SKM-1 treated with dmso at 0.1 percent for 144 hours (cell line): ENCODE measurements around the gene CA5A.

Source experiments
- DNase-seq: peaks from one replicate; lab custom pipeline; 2025; ENCODE audit not compliant: unreplicated experiment; lab: John Stamatoyannopoulos, UW

CA5A gene

DNA sequence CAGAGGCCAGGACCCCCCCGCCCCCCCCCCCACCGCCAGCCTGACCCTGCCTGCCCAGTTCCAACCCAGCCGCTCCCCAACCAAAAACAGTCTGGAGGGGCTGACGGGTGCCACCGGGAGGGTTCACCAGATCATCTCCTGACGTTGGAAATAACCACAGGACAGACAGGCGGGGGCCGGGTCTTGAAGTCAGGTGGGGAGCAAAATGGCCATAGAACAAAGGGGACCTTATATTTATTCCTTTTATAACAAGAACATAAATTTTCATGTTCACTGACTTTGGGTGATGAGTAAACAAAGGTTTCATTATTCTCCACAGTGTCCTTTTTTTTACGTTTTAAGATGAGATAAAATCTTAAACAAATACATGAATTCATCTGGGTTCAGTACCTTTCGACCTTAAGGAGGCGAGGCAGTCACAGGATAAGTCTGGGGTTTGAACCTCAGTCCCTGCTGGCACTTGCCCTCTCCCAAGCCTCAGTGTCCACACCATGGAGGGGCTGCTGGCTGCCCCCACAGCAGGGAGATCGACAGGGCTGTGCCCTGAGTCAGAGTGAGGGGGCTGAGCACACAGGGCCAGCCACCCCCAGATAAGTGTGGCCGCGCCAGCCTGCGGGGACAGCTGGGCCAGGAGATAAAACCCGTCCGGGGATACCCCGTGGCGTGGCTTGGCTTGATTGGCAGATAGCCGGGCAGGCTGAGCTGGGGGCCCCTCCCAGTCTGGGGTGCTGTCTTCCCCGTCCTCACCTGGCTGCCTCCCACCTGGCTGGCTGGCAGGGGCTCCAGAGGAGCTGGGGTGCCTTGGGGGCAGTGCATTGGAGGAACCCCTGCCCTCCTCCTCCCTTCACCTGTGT lies 82.0 kb downstream of the CA5A start:
- DNase-seq, result peak; percentile 0

DNA sequence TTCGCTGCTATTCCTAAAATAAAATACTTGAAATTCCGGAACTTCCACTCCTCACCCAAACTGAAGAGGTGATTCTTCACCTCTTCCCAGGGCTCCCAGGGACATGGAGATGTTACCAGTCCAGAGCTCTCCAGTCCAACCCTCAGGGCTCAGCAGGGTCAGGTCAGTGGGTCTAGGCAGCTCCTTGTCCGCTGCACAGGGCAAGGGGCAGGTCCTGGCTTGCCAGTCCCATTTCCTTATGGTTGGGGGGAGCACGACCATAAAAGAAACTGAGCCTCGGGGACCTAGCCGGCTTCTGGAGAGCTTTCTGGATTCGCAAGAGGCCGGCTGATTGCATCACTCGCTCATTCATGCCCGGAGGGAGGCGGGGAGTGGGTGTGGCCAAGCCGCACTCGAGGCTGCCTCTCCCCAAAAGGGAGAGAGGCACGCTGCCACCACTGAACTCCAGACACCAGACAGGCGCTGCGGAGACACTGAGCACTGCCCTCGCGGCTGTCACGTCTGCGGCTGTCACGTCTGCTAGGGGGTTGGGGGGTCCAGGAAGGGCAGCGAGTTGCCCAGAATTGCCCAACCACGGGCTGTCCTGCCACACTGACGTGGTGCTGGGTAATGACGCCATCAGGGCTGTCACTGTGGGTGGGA lies 82.8 kb downstream of the CA5A start:
- peak; percentile 86 for DNase-seq

DNA sequence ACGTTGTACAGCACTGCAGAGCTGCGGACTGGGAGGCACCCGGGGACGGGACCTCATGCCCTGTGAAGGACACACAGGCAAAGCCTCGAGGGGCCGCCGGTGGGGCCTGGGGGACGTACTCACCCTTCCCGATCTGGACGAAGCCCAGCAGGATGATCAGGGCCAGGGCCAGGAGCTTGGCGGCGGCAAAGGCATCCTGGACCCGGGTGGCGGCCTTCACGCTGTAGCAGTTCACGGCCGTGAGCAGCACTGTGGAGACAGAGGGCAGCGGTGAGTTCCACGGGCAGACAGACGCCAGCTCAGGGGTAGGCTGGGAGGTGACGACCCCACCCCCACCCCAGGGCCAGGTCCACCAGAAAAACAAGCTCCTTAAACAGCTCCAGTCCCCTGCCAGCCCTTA lies 84.7 kb downstream of the CA5A start:
- DNase-seq, result no peak

DNA sequence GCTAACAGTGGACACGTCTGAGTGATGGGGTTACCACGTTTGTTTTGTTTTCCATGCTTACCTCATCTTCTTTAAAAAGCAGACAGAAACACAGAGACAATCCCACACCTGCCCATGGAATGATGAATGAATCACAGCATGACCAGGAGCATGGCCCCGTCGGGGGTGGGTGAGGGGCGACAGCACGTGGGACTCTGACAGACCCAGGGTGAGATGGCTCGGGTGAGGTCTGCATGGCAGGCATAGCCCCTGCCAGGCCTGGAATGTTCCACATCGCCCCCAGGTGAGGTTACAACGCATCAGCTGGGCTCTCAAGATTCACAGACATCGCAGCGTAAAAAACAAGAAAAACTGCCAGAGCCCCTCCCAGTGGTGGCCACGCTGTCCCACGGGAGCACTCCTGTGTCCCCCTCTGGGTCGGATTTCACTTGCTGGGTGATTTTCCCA lies 85.2 kb downstream of the CA5A start:
- DNase-seq, result no peak

DNA sequence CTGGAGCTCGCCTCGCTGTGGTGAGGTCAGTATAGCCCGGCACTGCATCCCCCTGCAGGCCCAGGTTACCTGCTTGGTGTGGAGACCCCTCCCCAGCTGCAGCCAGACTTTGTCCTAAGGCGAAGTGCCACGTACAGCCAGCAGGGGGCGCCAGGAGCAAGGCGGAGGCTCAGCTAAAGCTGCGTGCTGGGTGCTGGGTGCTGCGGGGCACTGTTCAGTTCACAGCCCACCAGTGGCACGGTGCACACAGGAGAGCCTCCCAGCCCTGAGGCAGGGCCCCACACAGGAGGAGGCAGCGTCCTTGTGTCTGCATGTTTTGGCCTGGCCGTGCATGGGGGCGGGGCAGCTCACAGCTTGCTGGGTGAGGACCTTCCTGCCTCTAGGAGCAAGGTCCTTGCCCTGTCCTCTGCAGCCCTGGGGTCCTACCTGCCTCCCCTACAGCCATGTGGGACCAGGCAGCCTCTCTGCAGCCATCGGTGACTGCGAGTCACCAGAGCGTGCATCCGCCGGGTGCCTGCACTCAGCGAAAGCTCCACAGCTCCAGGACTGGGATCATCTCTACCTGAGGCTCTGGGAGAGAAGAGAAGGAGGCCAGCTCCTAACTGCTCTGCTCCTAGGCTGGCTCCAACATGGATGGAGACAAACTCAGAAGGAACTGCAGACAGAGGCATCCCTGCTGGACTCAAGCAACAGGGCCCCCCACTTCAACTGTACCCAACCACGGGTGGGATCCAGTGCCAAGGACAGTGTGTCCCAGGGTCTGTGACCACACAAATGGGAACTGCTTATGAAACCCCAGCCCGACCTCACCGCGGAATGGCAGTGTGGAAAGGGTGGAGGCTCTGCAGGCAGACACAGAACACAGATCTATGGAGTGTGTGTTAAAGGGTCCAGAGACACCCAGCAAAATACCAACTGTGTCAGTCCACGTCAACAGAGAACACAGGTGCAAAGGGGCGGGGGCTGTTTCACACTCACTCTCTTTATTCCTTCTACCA lies 86.0 kb downstream of the CA5A start:
- peak; percentile 19 for DNase-seq

DNA sequence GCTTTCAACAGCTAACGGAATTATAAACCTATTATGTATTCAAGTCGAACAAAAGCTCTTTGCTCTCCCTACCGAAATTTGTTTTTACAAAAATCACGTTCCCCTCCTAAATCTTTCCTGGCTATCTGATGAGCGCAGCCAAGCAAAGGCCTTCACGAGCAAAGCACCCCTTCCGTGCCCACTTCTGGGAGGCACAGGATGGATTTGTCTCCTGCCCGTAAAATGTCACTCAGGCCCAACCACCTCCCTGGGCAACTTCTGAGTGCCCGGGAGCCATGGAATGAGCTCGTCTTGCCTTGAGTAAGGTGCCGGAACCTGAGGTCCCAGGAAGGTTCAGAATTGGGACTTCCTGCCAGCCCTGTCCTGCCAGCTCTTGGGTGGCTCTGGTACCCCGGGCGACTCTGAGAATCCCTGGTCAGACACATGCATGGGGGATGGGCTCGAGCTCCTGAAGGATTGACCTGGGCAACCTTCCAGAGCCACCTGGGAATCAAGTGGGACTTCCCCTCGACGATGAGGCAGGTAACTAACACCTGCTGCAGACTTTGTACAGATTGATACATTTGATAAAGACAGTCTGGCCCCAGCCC lies 86.8 kb downstream of the CA5A start:
- DNase-seq, result no peak

DNA sequence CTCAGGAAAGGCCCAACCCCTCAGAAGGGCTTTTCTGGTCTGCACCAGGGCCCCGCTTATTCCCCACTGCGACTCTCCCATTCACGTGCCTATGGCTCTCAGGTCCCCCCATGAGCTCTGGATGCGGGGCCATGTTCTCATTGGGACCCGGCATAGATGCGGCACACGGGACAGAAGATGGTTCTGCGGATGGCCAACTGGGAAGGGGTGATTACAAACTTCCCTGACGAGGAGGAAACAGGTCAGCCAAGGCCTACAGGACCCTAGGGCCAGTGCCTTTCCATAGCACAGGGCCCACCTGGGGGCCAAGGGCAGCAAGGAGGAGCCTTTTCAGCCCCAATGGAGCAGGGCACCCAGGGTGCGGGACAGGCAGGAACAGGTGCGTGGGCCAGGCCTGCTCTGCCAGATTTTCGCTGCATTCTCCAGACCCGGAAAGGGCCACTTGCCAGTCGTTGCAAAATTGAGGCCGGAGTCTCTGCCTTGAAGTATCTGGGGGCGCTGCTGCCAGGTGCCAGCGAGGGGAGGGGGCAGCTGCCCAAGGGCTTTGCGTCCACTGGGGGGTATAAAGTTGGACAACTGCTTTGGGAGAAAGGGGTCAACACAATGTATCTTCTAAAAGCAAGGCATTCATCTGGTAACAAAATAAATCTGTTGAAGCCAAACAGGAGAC lies 87.5 kb downstream of the CA5A start:
- DNase-seq, result no peak

DNA sequence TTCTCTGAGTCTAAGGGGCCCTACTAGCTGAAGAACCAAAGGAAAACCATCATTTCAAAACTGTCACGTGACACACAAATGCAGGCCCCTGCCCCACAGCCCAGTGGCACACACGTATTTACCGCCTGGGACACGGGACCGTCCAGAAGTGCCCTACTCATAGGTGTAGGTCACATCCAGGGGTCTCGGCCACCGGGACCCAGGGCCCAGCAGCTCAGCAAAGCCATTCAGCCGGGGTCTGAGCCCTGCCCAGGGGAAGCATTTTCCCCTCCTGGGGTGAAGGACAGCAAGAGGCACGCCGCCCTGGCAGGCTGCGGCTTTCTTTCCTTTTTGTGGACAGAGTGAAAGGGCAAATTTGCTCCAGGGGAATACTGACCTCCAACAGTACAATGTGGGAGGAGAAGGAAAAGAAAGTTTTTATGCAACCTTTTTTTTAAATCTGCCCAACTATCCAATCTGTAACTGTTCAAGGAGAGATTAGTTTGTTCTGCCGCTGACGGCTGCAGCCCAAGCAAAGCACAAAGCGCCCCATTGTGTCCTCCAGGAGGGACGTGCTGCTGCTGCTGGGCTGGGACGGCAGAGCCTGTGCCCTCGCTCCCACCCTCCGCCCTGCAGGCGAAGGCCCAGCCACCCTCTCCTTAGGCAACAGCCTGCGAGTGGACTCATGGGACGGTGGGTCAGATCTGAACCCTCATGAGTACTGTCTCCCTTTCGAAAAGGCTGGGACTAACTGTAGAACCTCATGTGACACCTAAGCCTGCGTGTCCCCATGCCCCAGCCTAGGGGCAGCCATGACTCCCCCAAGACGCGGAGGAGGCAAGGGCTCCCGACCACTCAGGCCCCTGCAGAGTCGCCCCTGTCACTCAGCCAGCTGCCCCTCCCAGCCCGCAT lies 88.3 kb downstream of the CA5A start:
- no peak for DNase-seq

DNA sequence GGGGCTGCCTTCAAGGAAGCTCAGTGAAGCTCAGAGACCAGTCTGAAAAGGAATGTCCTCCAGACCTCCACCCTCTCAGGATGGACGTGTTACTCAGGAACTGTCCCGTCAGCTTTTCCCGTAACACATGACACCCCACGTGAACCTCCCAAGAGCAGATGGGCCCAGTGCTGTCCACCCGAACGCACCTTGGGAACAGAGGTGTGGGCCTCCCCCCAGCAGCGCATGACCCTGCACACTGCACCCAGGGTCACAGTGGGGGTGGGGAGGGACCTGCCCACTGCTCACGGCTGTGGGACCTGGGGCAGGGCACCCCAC lies 88.9 kb downstream of the CA5A start:
- no peak for DNase-seq

DNA sequence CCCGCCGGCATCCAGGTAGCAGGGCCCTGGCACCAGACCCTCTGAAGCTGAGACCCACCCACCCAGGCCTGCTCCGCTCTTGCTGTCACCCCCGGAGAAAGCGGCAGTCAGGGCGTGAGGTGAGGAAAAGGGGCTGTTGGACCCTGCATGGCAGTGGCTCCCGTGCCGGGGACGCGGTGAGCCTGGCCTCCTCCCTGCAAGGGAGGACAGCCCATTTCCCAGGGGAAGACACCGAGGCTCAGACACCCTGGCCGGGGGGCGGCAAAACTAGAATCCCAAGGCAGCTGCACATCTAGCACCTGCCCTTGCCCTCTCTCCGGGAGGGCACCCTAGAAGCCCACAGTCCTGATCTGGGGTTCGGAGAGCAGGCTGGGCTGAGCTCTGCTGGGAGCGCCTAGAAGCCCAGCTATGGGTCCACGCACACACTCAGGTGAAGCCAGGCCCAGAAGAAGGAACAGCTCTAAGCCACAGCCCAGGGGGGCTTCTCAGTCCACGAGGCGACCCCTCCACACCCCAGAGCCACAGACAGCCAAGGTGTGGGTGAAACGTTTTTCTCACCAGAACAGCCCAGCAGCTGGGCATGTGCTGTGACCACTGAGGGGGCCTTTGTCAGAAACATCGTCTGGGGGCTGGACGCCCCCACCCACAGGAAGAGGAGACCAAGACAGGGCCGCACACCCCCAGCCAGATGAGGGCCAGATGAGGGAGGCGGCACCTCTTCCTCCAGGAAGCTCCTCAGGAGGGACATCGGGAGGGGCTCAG lies 89.4 kb downstream of the CA5A start:
- DNase-seq, result no peak

DNA sequence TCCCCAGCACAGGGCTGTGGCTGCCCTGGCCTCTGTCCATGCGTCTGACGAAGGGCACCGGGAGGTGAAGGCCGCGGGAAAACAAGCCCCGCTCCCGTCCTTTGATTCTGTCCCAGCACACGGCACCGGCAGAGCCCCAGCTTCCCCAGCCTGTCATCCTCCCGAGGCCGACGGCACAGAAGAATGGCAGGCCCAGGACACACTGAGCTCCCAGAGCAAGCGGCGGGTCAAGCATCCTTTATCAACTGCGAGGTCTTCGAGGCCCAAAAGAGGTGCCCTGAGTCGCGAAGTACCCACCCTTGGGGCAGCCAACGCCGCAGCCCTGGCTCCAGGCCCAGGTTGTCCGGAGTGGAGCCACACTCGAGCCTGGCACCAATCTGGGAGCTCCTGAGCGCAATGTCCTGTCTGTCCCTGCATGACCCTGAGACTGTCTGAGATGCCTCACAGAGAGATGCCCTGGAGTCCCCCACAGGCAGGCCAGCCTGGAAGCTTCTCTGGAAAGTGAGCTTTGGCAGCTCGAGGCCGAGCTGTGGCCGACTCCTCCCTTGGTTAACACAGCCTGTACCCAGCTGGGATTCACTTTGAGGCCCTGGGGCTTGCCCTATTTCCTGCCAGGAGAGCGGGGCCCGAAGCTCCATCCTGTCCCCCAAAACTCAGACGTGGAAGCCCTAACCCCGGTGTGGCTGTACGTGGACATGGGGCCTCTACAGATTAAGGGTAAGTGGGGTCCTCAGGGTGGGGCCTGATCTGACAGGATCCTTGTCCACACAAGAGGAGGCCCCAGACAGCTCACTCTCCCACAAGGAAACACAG lies 90.3 kb downstream of the CA5A start:
- no peak for DNase-seq

DNA sequence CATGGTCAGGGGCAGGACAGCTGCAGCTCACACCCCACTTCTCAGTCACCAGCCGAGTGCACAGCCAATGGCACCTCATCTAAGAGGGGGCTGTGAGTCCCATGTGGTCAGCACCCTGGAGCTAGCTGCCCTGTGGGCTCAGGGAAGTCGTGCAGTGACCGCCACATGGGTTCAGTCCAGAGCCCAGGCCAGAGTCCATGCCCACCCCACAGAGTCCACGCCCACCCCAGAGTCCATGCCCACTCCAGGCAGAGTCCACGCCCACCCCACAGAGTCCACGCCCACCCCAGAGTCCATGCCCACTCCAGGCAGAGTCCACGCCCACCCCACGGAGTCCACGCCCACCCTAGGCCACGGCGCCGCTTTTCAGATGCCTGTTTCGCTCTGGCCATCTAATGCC lies 91.1 kb downstream of the CA5A start:
- no peak for DNase-seq

DNA sequence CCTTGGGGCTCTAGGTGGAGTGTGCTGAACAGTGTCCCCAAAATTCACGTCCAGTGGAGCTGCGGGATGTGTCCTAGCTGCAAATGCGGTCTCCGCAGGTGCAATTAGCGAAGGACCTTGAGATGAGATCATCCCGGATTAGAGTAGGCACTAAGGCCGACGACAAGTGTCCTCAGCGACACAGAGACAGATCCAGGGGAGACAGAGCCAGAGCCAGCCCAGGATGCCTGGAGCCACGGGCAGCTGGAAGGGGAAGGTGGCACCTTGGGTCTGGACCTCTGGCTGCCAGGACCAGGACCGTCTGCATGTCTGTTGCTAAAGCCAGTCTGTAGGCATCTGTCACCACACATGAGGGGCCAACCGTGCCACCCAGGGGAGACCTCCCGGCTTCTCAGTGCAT lies 91.5 kb downstream of the CA5A start:
- DNase-seq, result no peak

DNA sequence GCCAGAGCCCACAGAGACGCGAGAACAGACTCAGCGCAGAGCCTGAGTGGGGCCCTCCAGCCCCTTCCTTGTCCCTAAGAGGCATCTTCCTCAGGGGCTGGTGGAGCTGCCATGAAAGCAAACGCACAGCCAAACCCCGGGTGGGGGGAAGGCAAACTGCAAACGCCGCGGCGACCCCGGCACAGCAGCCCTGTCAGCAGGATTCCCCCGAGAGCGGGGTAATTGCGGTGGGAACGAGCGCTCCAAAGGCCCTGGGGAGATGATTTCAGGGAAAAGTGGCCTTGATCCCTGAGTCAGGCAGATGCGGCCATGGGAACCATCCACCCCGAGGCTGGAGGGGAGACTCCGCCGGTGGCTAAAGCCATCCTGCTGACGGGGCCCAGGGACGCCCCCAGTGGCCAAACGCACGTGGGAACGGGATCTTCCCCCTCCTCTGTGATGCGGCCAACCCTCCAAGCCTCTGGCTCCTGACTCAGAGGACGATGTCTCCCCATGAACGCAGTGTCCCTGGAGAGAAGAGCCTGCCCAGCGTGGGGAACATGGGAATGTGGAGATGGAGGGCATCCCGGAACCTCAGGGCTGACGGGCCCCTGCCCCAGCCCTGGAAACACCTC lies 92.1 kb downstream of the CA5A start:
- DNase-seq, result no peak

DNA sequence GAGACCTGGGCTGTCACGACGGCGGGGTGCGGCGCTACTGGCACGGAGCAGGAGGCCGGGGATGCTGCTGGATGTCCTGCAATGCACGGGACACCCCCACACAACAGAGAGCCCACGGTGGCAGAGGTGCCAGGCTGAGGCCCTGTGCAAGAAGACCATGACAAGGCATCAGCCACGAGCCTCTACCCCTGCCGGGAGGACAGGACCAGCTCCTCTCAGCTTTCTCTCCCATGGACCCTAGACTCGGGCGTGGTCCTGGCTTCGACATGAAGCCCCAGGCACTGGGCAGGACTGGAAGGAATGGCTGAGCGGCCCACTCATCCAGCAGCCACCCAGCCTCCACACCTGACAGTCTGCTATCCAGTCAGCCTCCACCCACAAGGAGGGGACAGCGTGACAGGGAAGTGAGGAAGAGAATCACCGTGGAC lies 92.6 kb downstream of the CA5A start:
- DNase-seq, result no peak

DNA sequence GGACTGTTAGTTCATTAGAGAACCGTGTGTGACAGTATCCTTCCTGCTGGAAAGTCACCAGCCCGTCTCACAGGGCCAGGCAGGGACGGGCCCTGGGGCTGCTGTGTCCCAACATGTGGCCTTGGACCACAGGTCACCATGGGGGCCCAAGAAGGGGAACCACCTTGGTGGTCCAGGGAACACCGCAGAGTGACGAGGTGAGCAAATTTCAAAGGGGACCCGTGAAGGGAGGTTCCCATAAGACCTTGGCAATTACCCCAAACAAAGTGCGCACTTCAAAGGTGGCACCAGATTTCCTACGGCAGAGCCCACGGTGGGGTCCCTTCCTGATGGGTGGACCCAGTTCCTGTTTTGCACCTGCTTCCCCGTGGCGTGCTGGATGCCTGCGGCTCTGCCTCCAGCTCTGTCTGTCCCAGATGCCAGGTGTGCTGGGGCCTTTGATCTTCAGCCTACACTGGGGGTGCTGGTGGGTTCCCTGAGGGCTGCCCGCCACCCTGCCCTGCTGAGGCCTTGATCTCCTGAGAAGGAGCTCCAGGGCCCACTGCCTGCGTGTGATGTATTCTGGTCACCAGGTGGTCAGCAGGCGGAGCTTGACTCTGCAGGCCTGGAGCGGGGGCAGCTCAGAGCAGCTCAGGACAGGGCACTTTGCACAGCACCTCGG lies 94.0 kb downstream of the CA5A start:
- DNase-seq, result no peak
